Left ventricle myocardium inferior (tissue), 1 donor: ENCODE measurements around the gene DR1. TPM values are rescaled to one million over a fixed set of nuclear protein-coding genes. Genes with fewer than 3 reads are reported as not detected.

ENCODE experiments used
- DNase-seq: peaks from one replicate; pipeline ENCODE4 v3.0.0-alpha.2; 2020
- H3K27ac ChIP-seq: fragments of 200-600 bp; replicated peaks from 2 replicates; pipeline ENCODE4 v1.8.0; 2021
- H3K27me3 ChIP-seq: fragments of 200-600 bp; 2 replicates; pipeline ENCODE4 v1.8.0; 2021; ENCODE audit warnings: low read depth
- H3K36me3 ChIP-seq: fragments of 200-600 bp; 2 replicates; pipeline ENCODE4 v1.8.0; 2021
- H3K4me1 ChIP-seq: fragments of 200-600 bp; 2 replicates; pipeline ENCODE4 v1.8.0; 2021
- H3K4me3 ChIP-seq: fragments of 200-600 bp; 2 replicates; pipeline ENCODE4 v1.8.0; 2021; ENCODE audit warnings: mild to moderate bottlenecking, moderate library complexity
- H3K9me3 ChIP-seq: fragments of 200-600 bp; replicated peaks from 2 replicates; pipeline ENCODE4 v1.8.0; 2021
- CTCF ChIP-seq: fragments of 200-600 bp; IDR thresholded peaks from 2 replicates; pipeline ENCODE4 v1.8.0; 2021; ENCODE audit warnings: antibody characterized with exemption, mild to moderate bottlenecking, borderline replicate concordance
- intact Hi-C: fragments of 100-400 bp; cut with micrococcal nuclease; formaldehyde crosslinking; loops from one replicate; pipeline ENCODE4 v1.11.0; 2022
- total RNA-seq: library from RNA; stranded (reverse); fragmentation: NEBNext Ultra II Directional; extraction: Animal tissue kit (Norgen Biotek cat#: 25700); gene quantifications from one replicate; pipeline ENCODE4 v1.2.1, GENCODE V29; 2021
- donor health status: DM: no; HTN: yes; CAD: no; lungs with severe emphysema.

Gene DR1
- total RNA-seq, 1 donor from 2014 or later, result 37.7 TPM

- H3K27ac ChIP-seq, result no peak overlapping the region
- no peaks in the 10 kb centered on the region for H3K9me3 ChIP-seq
- DNase-seq, result no peak
- intact Hi-C loops, result no loop called here
- no peaks in the 10 kb centered on the region for H3K27me3 ChIP-seq
- TF ChIP-seq CTCF, result no peak
- H3K36me3 ChIP-seq, result no peaks in the 10 kb centered on the region
- no peaks in the 10 kb centered on the region for H3K4me1 ChIP-seq
- no peak overlapping the region for H3K4me3 ChIP-seq
Measured at GRCh38 chr1:93323185-93323820, 22.4 kb upstream of the DR1 start.

GRCh38 chr1:93324486-93325464 lies 20.9 kb upstream of the DR1 start:
- no peaks in the 10 kb centered on the region for H3K36me3 ChIP-seq
- no peak overlapping the region for H3K27ac ChIP-seq
- no peaks in the 10 kb centered on the region for H3K27me3 ChIP-seq
- no peak for TF ChIP-seq CTCF
- no peaks in the 10 kb centered on the region for H3K9me3 ChIP-seq
- intact Hi-C loops, result no loop called here
- H3K4me3 ChIP-seq, result no peak overlapping the region
- no peak for DNase-seq
- H3K4me1 ChIP-seq, result no peaks in the 10 kb centered on the region

DNA sequence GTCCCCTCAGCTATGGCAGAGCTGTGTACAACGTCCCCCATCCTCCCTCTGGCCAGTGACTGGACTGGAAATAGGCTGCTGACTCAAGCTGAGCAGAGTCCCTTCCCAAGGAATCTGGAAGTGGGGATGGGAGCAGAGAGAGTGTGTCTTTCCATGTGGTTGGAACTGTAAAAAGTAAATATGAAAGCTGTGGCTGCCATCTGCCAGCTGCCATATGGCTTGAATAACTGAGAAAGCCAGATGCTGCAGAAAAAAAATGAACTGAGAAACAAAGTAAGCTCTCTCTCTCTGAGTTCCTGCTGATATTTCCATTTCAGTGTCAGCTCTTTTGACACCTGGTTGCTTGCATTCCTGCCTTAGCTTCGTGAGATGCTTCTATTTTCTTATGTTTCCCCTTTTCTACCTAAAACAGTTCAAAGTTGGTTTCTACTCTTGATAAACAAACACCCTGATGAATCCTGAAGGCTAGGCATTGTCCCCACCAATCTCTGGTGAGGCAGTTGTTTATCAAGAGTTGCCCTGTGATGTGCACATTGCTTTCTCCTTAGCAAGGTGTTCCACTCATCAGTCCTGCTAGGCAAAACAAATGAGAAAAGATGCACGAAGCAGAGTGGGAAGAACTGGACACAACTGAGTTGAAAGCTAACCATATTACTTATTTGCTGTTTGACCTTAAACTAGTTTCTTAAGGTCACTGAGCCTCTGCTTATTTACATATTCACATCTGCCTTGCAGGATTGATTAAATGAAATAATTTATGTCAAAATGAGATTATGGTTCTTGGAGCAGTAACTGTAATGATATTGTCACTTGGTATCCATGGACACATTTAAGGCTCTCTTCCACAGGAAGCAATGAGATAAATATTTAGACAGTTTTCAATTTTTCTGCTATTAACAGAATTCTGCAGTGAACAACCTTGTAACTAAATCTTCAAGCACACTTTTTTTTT lies 16.6 kb upstream of the DR1 start:
- H3K9me3 ChIP-seq, result no peaks in the 10 kb centered on the region
- H3K4me3 ChIP-seq, result no peak overlapping the region
- TF ChIP-seq CTCF, result no peak
- H3K4me1 ChIP-seq, result no peaks in the 10 kb centered on the region
- DNase-seq, result no peak
- no peak overlapping the region for H3K27ac ChIP-seq
- intact Hi-C loops, result no loop called here
- no peaks in the 10 kb centered on the region for H3K27me3 ChIP-seq
- H3K36me3 ChIP-seq, result no peaks in the 10 kb centered on the region

- no peaks in the 10 kb centered on the region for H3K36me3 ChIP-seq
- intact Hi-C loops, result no loop called here
- no peak overlapping the region for H3K27ac ChIP-seq
- TF ChIP-seq CTCF, result no peak
- H3K4me1 ChIP-seq, result no peaks in the 10 kb centered on the region
- H3K9me3 ChIP-seq, result no peaks in the 10 kb centered on the region
- H3K4me3 ChIP-seq, result no peak overlapping the region
- no peak for DNase-seq
- no peaks in the 10 kb centered on the region for H3K27me3 ChIP-seq
Measured at GRCh38 chr1:93330196-93330595, 15.5 kb upstream of the DR1 start.

GRCh38 chr1:93330617-93331016 lies 15.1 kb upstream of the DR1 start:
- Histone ChIP-seq H3K9me3 (no peaks in the 10 kb centered on the region), H3K27me3 (no peaks in the 10 kb centered on the region), H3K27ac (no peak overlapping the region), H3K4me1 (no peaks in the 10 kb centered on the region), H3K36me3 (no peaks in the 10 kb centered on the region), H3K4me3 (no peak overlapping the region)
- no peak for TF ChIP-seq CTCF
- no peak for DNase-seq
- intact Hi-C loops, result no loop called here
